Panc1 (cell line): ENCODE data around the gene STEAP3. TPM values are rescaled to one million over a fixed set of nuclear protein-coding genes. Genes with fewer than 3 reads are reported as not detected.

Experiments used
- ATAC-seq: fragments of 200-7000 bp; cut with Tn5 transposase; 2 replicates; pipeline ENCODE4 v1.9.1; 2020; ENCODE audit warnings: mild to moderate bottlenecking, moderate library complexity
- BruUV-seq: library from RNA; stranded (reverse); fragments of 400-500 nt; replicated peaks from 2 replicates; lab custom pipeline; 2021; lab: Mats Ljungman, UMichigan
- CTCF ChIA-PET: fragments of 300-600 bp; sonication (Branson Sonifier 250); formaldehyde crosslinking; loops from one replicate; lab custom pipeline; 2022; ENCODE audit warnings: antibody characterized with exemption; lab: Charles Lee
- POLR2A ChIA-PET: fragments of 300-600 bp; sonication (Branson Sonifier 250); formaldehyde crosslinking; loops from one replicate; lab custom pipeline; 2022; ENCODE audit warnings: antibody characterized with exemption; lab: Charles Lee
- DNase-seq: peaks from one replicate; pipeline ENCODE4 v3.0.0-alpha.2; 2010; ENCODE audit warnings: low read depth, low spot score
- H3K27ac ChIP-seq: 2 replicates; pipeline ENCODE4 v1.5.1; 2011; ENCODE audit warnings: mild to moderate bottlenecking, low read length, inconsistent platforms
- H3K27me3 ChIP-seq: fragments of 200-500 bp; sonication (Bioruptor generic); 2 replicates; pipeline ENCODE4 v1.6.0; 2014; ENCODE audit warnings: low read length, inconsistent platforms; ENCODE audit not compliant: control insufficient read depth, insufficient read depth
- H3K36me3 ChIP-seq: fragments of 200-500 bp; sonication (Bioruptor generic); 2 replicates; pipeline ENCODE4 v1.5.1; 2014; ENCODE audit warnings: inconsistent platforms, mild to moderate bottlenecking, low read length, moderate library complexity; ENCODE audit not compliant: control insufficient read depth, insufficient read depth
- H3K4me1 ChIP-seq: 2 replicates; pipeline ENCODE4 v1.5.1; 2011; ENCODE audit warnings: inconsistent platforms, mild to moderate bottlenecking, low read length, moderate library complexity; ENCODE audit not compliant: control insufficient read depth, insufficient read depth
- H3K4me3 ChIP-seq, 2 experiments: 2 replicates each; pipeline ENCODE4 v1.5.1; 2011 to 2012; ENCODE audit warnings: low read depth in 2 of 2, low read length in 2 of 2, mild to moderate bottlenecking in 2 of 2, inconsistent platforms in 1 of 2, moderate library complexity in 1 of 2
- H3K9me3 ChIP-seq: fragments of 200-500 bp; sonication (Bioruptor generic); 2 replicates; pipeline ENCODE4 v1.5.1; 2014; ENCODE audit warnings: low read depth, mild to moderate bottlenecking, inconsistent platforms, low read length, moderate library complexity; ENCODE audit not compliant: control insufficient read depth, insufficient read depth
- CTCF ChIP-seq: fragments of 450-650 bp; IDR thresholded peaks from 2 replicates; pipeline ENCODE4 v1.5.1; 2017; ENCODE audit warnings: mild to moderate bottlenecking
- POLR2AphosphoS5 ChIP-seq: IDR thresholded peaks from 2 replicates; pipeline ENCODE4 v1.6.1; 2012; ENCODE audit warnings: mild to moderate bottlenecking, low read depth, low read length, moderate library complexity
- SIN3A ChIP-seq: IDR thresholded peaks from 2 replicates; pipeline ENCODE4 v1.6.1; 2012; ENCODE audit warnings: low read depth, mild to moderate bottlenecking, low read length, moderate library complexity, borderline replicate concordance; ENCODE audit not compliant: insufficient read depth
- TCF7L2 ChIP-seq: IDR thresholded peaks from 2 replicates; pipeline ENCODE4 v1.6.1; 2011; ENCODE audit warnings: mild to moderate bottlenecking, low read depth, low read length, inconsistent platforms
- in situ Hi-C: cut with HindIII; loops from 2 replicates; pipeline ENCODE4 v1.10.0; 2016; ENCODE audit warnings: low sequenced_read_pairs, low pct_unique_long_range_greater_than_20kb
- intact Hi-C: fragments of 100-400 bp; cut with micrococcal nuclease; formaldehyde crosslinking; loops from one replicate; pipeline ENCODE4 v1.10.0; 2022; ENCODE audit not compliant: unreplicated experiment
- total RNA-seq: library from RNA; stranded (reverse); gene quantifications from one replicate; pipeline ENCODE4 v1.2.1, GENCODE V29; 2021; ENCODE audit not compliant: unreplicated experiment
- TF ChIP-seq, protein P1 (sequence below), 2 experiments: IDR thresholded peaks; 2 replicates each; pipeline ENCODE4 v1.6.1; 2011 to 2012; ENCODE audit warnings: low read depth in 2 of 2, control low read depth in 1 of 2, low read length in 1 of 2, mild to moderate bottlenecking in 1 of 2, moderate library complexity in 1 of 2; ENCODE audit not compliant: insufficient read depth in 1 of 2

The STEAP3 gene
- total RNA-seq, 1 experiment from 2014 or later, result 44.8 TPM

GRCh38 chr2:119288576-119288975, 64.9 kb downstream of the STEAP3 start:
- ChIA-PET CTCF (interaction anchor here (0.6 kb wide), 1 partner anchor 9 kb away, joined by 3 read pairs; no protein-coding TSS in a partner anchor), POLR2A (no interaction called here)
- peaks cover 3% of the 10 kb centered on the region; the same call in 1 of the 2 replicates for H3K4me1 ChIP-seq
- in situ Hi-C loops (no loop called here), intact Hi-C loops (no loop called here)
- H3K9me3 ChIP-seq, result no peaks in the 10 kb centered on the region
- no TSS peak for BruUV-seq
- no peak for TF ChIP-seq SIN3A
- TF ChIP-seq POLR2AphosphoS5, result no peak
- TF ChIP-seq TCF7L2, result no peak
- TF ChIP-seq, protein P1, sequence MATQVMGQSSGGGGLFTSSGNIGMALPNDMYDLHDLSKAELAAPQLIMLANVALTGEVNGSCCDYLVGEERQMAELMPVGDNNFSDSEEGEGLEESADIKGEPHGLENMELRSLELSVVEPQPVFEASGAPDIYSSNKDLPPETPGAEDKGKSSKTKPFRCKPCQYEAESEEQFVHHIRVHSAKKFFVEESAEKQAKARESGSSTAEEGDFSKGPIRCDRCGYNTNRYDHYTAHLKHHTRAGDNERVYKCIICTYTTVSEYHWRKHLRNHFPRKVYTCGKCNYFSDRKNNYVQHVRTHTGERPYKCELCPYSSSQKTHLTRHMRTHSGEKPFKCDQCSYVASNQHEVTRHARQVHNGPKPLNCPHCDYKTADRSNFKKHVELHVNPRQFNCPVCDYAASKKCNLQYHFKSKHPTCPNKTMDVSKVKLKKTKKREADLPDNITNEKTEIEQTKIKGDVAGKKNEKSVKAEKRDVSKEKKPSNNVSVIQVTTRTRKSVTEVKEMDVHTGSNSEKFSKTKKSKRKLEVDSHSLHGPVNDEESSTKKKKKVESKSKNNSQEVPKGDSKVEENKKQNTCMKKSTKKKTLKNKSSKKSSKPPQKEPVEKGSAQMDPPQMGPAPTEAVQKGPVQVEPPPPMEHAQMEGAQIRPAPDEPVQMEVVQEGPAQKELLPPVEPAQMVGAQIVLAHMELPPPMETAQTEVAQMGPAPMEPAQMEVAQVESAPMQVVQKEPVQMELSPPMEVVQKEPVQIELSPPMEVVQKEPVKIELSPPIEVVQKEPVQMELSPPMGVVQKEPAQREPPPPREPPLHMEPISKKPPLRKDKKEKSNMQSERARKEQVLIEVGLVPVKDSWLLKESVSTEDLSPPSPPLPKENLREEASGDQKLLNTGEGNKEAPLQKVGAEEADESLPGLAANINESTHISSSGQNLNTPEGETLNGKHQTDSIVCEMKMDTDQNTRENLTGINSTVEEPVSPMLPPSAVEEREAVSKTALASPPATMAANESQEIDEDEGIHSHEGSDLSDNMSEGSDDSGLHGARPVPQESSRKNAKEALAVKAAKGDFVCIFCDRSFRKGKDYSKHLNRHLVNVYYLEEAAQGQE (IDR thresholded peaks at IDR 0.05; ENCODE audit: insufficient read depth in 1 of 2, low read depth in 2 of 2, low read length in 1 of 2), result no peak
- no peak for TF ChIP-seq CTCF
- no peak overlapping the region for H3K4me3 ChIP-seq
- H3K36me3 ChIP-seq, result no peaks in the 10 kb centered on the region
- H3K27me3 ChIP-seq, result no peaks in the 10 kb centered on the region
- ATAC-seq (no peak), DNase-seq (no peak)
- H3K27ac ChIP-seq, result no peak overlapping the region

- Histone ChIP-seq H3K27me3 (no peaks in the 10 kb centered on the region), H3K4me1 (peaks cover 3% of the 10 kb centered on the region; the same call in 1 of the 2 replicates), H3K9me3 (no peaks in the 10 kb centered on the region), H3K4me3 (no peak overlapping the region), H3K36me3 (no peaks in the 10 kb centered on the region), H3K27ac (no peak overlapping the region)
- intact Hi-C loops (no loop called here), in situ Hi-C loops (no loop called here)
- no peak for TF ChIP-seq POLR2AphosphoS5
- no TSS peak for BruUV-seq
- POLR2A ChIA-PET, result no interaction called here
- DNase-seq (no peak), ATAC-seq (no peak)
- CTCF ChIA-PET, result interaction anchor here (0.7 kb wide), 1 partner anchor 1433 kb away, joined by 7 read pairs; no protein-coding TSS in a partner anchor
Measured at GRCh38 chr2:119289093-119289492, 65.5 kb downstream of the STEAP3 start.

DNA sequence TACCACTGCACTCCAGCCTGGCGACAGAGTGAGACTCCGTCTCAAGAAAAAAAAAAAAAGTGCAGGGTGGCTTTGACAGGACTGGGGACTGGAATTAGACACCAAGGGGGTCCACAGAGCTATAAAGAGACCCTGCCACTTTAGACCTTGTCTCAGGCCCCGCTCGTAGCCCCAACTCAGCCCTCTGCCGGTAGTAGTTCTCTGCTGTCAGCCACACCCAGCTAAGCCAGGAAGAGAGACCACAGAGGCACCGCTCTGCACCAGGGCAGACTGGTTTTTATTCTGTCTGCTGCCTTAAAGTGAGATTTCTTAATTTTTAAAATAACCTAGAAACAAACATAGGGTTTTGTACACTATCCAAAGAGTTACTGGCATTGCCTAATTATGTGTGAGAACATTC, 66.0 kb downstream of the STEAP3 start:
- TF ChIP-seq, protein P1 (IDR thresholded peaks at IDR 0.05; ENCODE audit: insufficient read depth in 1 of 2, low read depth in 2 of 2, low read length in 1 of 2), result no peak
- TF ChIP-seq POLR2AphosphoS5 (no peak), CTCF (no peak), SIN3A (no peak), TCF7L2 (no peak)
- no peak for ATAC-seq
- in situ Hi-C loops, result no loop called here
- intact Hi-C loops, result loop anchor here (2.0 to 5.0 kb wide), 2 partner anchors 262 to 407 kb away; no protein-coding TSS in a partner anchor
- H3K27me3 ChIP-seq, result no peaks in the 10 kb centered on the region
- DNase-seq, result no peak
- no peak overlapping the region for H3K27ac ChIP-seq
- no peaks in the 10 kb centered on the region for H3K36me3 ChIP-seq
- no peaks in the 10 kb centered on the region for H3K9me3 ChIP-seq
- no peak overlapping the region for H3K4me3 ChIP-seq
- no TSS peak for BruUV-seq
- CTCF ChIA-PET, result interaction anchor here (0.7 kb wide), 1 partner anchor 1433 kb away, joined by 7 read pairs; no protein-coding TSS in a partner anchor
- peaks cover 3% of the 10 kb centered on the region; the same call in 1 of the 2 replicates for H3K4me1 ChIP-seq
- POLR2A ChIA-PET, result no interaction called here
